B cell (primary cell): Measurements from ENCODE around the gene DNAJC3. TPM values are rescaled to one million over a fixed set of nuclear protein-coding genes. Genes with fewer than 3 reads are reported as not detected.
"Not testable (repeated sequence)": the region's sequence is repeated elsewhere in the genome, so short reads cannot be mapped to it uniquely, and the experiment has no call there.

Experiments used
- ATAC-seq: fragments of 200-7000 bp; cut with Tn5 transposase; one replicate; pipeline ENCODE4 v1.10.0; 2021; ENCODE audit warnings: low read depth, mild to moderate bottlenecking, moderate number of reproducible peaks, moderate library complexity
- CTCF ChIA-PET: fragments of 350-600 bp; sonication (Branson Sonifier 250); formaldehyde crosslinking; loops from one replicate; lab custom pipeline; 2021; ENCODE audit warnings: antibody characterized with exemption, inconsistent platforms; lab: Charles Lee
- POLR2A ChIA-PET: fragments of 350-600 bp; sonication (Branson Sonifier 250); formaldehyde crosslinking; loops from one replicate; lab custom pipeline; 2021; ENCODE audit warnings: antibody characterized with exemption; lab: Charles Lee
- DNase-seq: peaks from one replicate; pipeline ENCODE4 v3.0.0; 2013
- H2AFZ ChIP-seq: 2 replicates; pipeline ENCODE4 v1.6.1; 2012; ENCODE audit warnings: mild to moderate bottlenecking, low read depth, low read length; ENCODE audit not compliant: insufficient read depth, poor library complexity, severe bottlenecking
- H3K27ac ChIP-seq, 2 donors: 1 replicate in 1 of 2; 2 replicates in 1 of 2; pipeline ENCODE4 v1.5.1; 2012 to 2013; ENCODE audit warnings: low read length in 2 of 2, mild to moderate bottlenecking in 2 of 2, moderate library complexity in 1 of 2
- H3K27me3 ChIP-seq, 4 experiments: fragments of 200-600 bp in 1 of 4; sonication (generic) in 1 of 4; replicated peaks in 1 of 4; 1 replicate in 2 of 4; 2 replicates in 2 of 4; pipeline versions ENCODE4 v1.6.1 to v1.7.0; 2013 to 2016; ENCODE audit warnings: low read length in 3 of 4, mild to moderate bottlenecking in 2 of 4, mixed read lengths in 1 of 4, moderate library complexity in 1 of 4; ENCODE audit not compliant: insufficient read depth in 4 of 4, control insufficient read depth in 3 of 4; ENCODE audit errors: control extremely low read depth in 1 of 4
- H3K36me3 ChIP-seq, 2 experiments: replicated peaks in 1 of 2; 1 replicate in 1 of 2; 2 replicates in 1 of 2; pipeline versions ENCODE4 v1.6.1 to v1.7.1; 2013; ENCODE audit warnings: low read length in 1 of 2; ENCODE audit not compliant: insufficient read depth in 2 of 2, control insufficient read depth in 1 of 2; ENCODE audit errors: control extremely low read depth in 1 of 2, extremely low read depth in 1 of 2
- H3K4me1 ChIP-seq, 2 donors: fragments of 200-600 bp in 1 of 2; sonication (generic) in 1 of 2; 1 replicate in 1 of 2; 2 replicates in 1 of 2; pipeline versions ENCODE4 v1.5.1 to v1.6.1; 2013 to 2017; ENCODE audit warnings: low read length in 2 of 2; ENCODE audit not compliant: control insufficient read depth in 2 of 2, insufficient read depth in 2 of 2
- H3K4me2 ChIP-seq: replicated peaks from 2 replicates; pipeline ENCODE3; 2012; ENCODE audit warnings: mild to moderate bottlenecking, low read depth, low read length; ENCODE audit not compliant: poor library complexity, severe bottlenecking
- H3K4me3 ChIP-seq, 5 experiments: fragments of 200-600 bp in 1 of 5; sonication (generic) in 1 of 5; 1 replicate in 3 of 5; 2 replicates in 2 of 5; pipeline versions ENCODE4 v1.5.1 to v1.7.0; 2011 to 2016; ENCODE audit warnings: low read length in 4 of 5, mild to moderate bottlenecking in 4 of 5, low read depth in 2 of 5, control low read depth in 1 of 5, moderate library complexity in 1 of 5; ENCODE audit not compliant: insufficient read depth in 1 of 5; ENCODE audit errors: control extremely low read depth in 1 of 5, extremely low read depth in 1 of 5
- H3K79me2 ChIP-seq: fragments of 200-600 bp; sonication (generic); one replicate; pipeline ENCODE4 v1.6.0; 2016; ENCODE audit warnings: low read length; ENCODE audit not compliant: control insufficient read depth, insufficient read depth
- H3K9ac ChIP-seq: fragments of 200-600 bp; sonication (generic); 2 replicates; pipeline ENCODE4 v1.6.1; 2017; ENCODE audit warnings: mild to moderate bottlenecking, low read length, moderate library complexity
- H3K9me3 ChIP-seq, 3 donors: one replicate each; pipeline versions ENCODE4 v1.6.1 to v1.7.1; 2013; ENCODE audit warnings: low read length in 2 of 3; ENCODE audit not compliant: control insufficient read depth in 2 of 3, insufficient read depth in 1 of 3; ENCODE audit errors: control extremely low read depth in 1 of 3
- H4K20me1 ChIP-seq: 2 replicates; pipeline ENCODE4 v1.6.0; 2012; ENCODE audit warnings: mild to moderate bottlenecking, low read length; ENCODE audit not compliant: insufficient read depth, control insufficient read depth, poor library complexity, severe bottlenecking
- H3K27ac Mint-ChIP-seq: one replicate; pipeline ENCODE4 v1.8.0; 2021; ENCODE audit warnings: mixed read lengths
- H3K27me3 Mint-ChIP-seq: one replicate; pipeline ENCODE4 v1.8.0; 2021; ENCODE audit warnings: mixed read lengths
- H3K4me1 Mint-ChIP-seq: one replicate; pipeline ENCODE4 v1.8.0; 2021; ENCODE audit warnings: mixed read lengths
- H3K4me3 Mint-ChIP-seq: one replicate; pipeline ENCODE4 v1.8.0; 2021; ENCODE audit warnings: mixed read lengths
- H3K9me3 Mint-ChIP-seq: one replicate; pipeline ENCODE4 v1.8.0; 2022; ENCODE audit warnings: mixed read lengths; ENCODE audit not compliant: insufficient read depth
- EZH2 ChIP-seq: IDR thresholded peaks from 2 replicates; pipeline ENCODE4 v1.6.1; 2012; ENCODE audit warnings: borderline replicate concordance, low read depth, mild to moderate bottlenecking, moderate library complexity, low read length; ENCODE audit not compliant: insufficient read depth, poor library complexity, severe bottlenecking
- WGBS: methylation state at CpG from one replicate; pipeline ENCODE4 v1.1.5; 2013; ENCODE audit warnings: missing lambda C conversion rate; ENCODE audit not compliant: insufficient coverage; 5-methylcytosine and 5-hydroxymethylcytosine counted together
- intact Hi-C: fragments of 100-400 bp; cut with micrococcal nuclease; formaldehyde crosslinking; loops from one replicate; pipeline ENCODE4 v1.10.0; 2022
- polyA plus RNA-seq: library from polyadenylated mRNA; depleted of rRNA; stranded (reverse); fragments of >200 nt; gene quantifications from 2 replicates; pipeline ENCODE4 v1.2.3, GENCODE V29; 2012
- total RNA-seq, 2 donors: library from RNA; stranded (reverse); fragments of 120-200 nt in 1 of 2; gene quantifications; 1 replicate in 1 of 2; 2 replicates in 1 of 2; pipeline versions ENCODE4 v1.2.3 to v1.2.4, GENCODE V29; 2013 to 2022
- TF ChIP-seq, protein P1 (sequence below): fragments of 200-600 bp; IDR thresholded peaks from one replicate; pipeline ENCODE4 v1.8.0; 2022; ENCODE audit warnings: antibody characterized with exemption, mild to moderate bottlenecking

DNAJC3 gene
- total and polyA plus RNA-seq, 2 donors (not counting 1 experiment from before 2014, with no cell fraction given), result 2.8 to 12.1 TPM

DNA sequence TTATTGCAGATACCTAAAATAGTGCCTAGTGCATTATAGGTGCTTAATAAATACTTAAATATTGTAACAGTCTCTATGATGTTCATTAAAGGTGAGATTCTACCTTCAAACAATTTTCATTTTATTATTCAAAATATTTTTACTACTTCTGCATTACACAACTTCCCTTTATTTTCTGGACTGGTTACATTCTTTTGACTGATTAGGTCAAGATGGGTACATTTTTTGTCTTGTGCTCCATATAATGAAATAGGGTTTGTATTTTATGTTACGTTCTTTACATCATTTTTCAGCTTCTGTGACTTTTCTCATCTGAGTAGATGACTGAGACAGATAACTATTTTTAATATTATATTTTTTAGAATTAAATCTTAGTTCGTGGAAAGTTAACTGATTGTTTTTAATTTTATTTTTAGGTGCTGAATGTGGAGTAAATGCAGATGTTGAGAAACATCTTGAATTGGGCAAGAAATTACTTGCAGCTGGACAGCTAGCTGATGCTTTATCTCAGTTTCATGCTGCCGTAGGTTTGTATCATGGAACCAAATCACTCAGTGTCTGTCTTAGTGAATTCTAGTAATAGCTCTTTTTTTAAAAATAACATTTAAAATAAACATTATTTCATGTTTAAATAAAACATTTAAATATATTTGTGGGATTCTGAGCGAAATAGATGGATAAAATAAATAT is 32.0 kb downstream of the DNAJC3 start:
- H3K27me3 ChIP-seq, result no peaks in the 10 kb centered on the region
- Mint-ChIP-seq H3K9me3 (no peaks in the 10 kb centered on the region), H3K27ac (no peak overlapping the region), H3K4me3 (no peak overlapping the region), H3K27me3 (no peaks in the 10 kb centered on the region), H3K4me1 (peaks cover 38% of the 10 kb centered on the region)
- intact Hi-C loops, result no loop called here
- peak overlapping the region in 1 of 2 donors; percentile 76 for H3K27ac ChIP-seq
- no peak for DNase-seq
- WGBS, result no CpG with 5 or more reads among the region's 4 CpGs
- no peak overlapping the region for H3K4me3 ChIP-seq
- no peak for TF ChIP-seq EZH2
- TF ChIP-seq, protein P1, sequence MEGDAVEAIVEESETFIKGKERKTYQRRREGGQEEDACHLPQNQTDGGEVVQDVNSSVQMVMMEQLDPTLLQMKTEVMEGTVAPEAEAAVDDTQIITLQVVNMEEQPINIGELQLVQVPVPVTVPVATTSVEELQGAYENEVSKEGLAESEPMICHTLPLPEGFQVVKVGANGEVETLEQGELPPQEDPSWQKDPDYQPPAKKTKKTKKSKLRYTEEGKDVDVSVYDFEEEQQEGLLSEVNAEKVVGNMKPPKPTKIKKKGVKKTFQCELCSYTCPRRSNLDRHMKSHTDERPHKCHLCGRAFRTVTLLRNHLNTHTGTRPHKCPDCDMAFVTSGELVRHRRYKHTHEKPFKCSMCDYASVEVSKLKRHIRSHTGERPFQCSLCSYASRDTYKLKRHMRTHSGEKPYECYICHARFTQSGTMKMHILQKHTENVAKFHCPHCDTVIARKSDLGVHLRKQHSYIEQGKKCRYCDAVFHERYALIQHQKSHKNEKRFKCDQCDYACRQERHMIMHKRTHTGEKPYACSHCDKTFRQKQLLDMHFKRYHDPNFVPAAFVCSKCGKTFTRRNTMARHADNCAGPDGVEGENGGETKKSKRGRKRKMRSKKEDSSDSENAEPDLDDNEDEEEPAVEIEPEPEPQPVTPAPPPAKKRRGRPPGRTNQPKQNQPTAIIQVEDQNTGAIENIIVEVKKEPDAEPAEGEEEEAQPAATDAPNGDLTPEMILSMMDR, result no peak
- POLR2A ChIA-PET, result no interaction called here
- peaks cover 19% of the 10 kb centered on the region for H4K20me1 ChIP-seq
- ATAC-seq, result no peak
- H3K9ac ChIP-seq, result peak overlapping the region; percentile 7
- CTCF ChIA-PET, result interaction anchor here (0.5 to 0.8 kb wide), 3 partner anchors 112 to 1524 kb away, joined by 3 read pairs; no protein-coding TSS in a partner anchor
- peaks cover 29% of the 10 kb centered on the region for H3K79me2 ChIP-seq
- H3K36me3 ChIP-seq, result peaks cover 6 to 20% of the 10 kb centered on the region in 2 experiments
- H2AFZ ChIP-seq, result no peak overlapping the region
- H3K9me3 ChIP-seq, result no peaks in the 10 kb centered on the region
- H3K4me1 ChIP-seq, result peaks cover 29% of the 10 kb centered on the region in 2 donors
- peak overlapping the region; percentile 34 for H3K4me2 ChIP-seq

DNA sequence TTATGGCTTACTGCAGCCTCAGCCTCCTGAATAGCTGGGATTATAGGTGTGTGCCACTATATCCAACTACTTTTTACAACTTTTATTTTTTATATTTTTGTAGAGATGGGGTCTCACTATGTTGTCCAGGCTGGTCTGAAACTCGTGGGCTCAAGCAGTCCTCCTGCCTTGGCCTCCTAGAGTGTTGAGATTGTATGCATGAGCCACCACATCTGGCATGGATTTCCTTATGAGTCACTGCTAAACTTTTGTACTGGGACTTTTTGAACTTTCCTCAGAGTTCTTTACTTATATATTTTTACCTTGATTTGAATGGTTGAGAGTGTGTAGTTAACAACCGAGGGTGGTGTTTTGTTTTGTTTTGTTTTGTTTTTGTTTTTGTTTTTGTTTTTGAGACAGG is 33.4 kb downstream of the DNAJC3 start:
- intact Hi-C loops, result no loop called here
- ATAC-seq (no peak), DNase-seq (no peak)
- POLR2A ChIA-PET, result no interaction called here
- WGBS, result 92% methylated on average over 2 of the region's 2 CpGs
- peak overlapping the region in 1 of 2 donors; percentile 26 for H3K27ac ChIP-seq
- peaks cover 19% of the 10 kb centered on the region for H4K20me1 ChIP-seq
- peaks cover 23% of the 10 kb centered on the region for H3K79me2 ChIP-seq
- H3K9me3 Mint-ChIP-seq, result no peaks in the 10 kb centered on the region
- peaks cover 33% of the 10 kb centered on the region for H3K4me1 Mint-ChIP-seq
- H2AFZ ChIP-seq, result no peak overlapping the region
- H3K4me3 Mint-ChIP-seq, result no peak overlapping the region
- no peak overlapping the region for H3K27ac Mint-ChIP-seq
- H3K4me3 ChIP-seq, result no peak overlapping the region
- peaks cover 6 to 20% of the 10 kb centered on the region in 2 experiments for H3K36me3 ChIP-seq
- no peaks in the 10 kb centered on the region for H3K9me3 ChIP-seq
- no peak overlapping the region for H3K9ac ChIP-seq
- CTCF ChIA-PET, result no interaction called here
- peaks cover 29% of the 10 kb centered on the region in 2 donors for H3K4me1 ChIP-seq
- H3K4me2 ChIP-seq, result no peak overlapping the region
- no peaks in the 10 kb centered on the region for H3K27me3 Mint-ChIP-seq
- no peaks in the 10 kb centered on the region for H3K27me3 ChIP-seq
- no peak for TF ChIP-seq EZH2
- TF ChIP-seq, protein P1, result no peak

DNA sequence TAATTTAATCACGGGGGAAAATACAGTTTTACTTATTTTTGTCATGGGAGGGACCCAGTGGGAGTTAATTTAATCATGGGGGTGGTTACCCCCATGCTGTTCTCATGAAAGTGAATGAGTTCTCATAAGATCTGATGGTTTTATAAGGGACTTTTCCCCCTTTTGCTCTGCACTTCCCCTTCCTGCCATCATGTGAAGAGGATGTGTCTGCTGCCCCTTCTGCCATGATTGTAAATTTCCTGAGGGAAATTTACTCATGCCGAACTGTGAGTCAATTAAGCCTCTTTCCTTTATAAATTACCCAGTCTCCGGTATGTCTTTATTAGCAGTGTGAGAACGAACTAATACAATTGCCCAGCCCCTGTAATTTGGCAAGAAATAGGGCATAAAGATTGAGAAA is 35.9 kb downstream of the DNAJC3 start:
- POLR2A ChIA-PET, H3K27me3 Mint-ChIP-seq, DNase-seq, H3K4me3 Mint-ChIP-seq, H3K9ac ChIP-seq, H3K4me2 ChIP-seq, H3K9me3 ChIP-seq, H3K27ac Mint-ChIP-seq, CTCF ChIA-PET, H3K4me3 ChIP-seq, ATAC-seq, H2AFZ ChIP-seq, H3K27ac ChIP-seq, H3K27me3 ChIP-seq, intact Hi-C loops, H3K4me1 ChIP-seq, H3K9me3 Mint-ChIP-seq: not testable (repeated sequence)
- Histone ChIP-seq H4K20me1 (peaks cover 15% of the 10 kb centered on the region), H3K36me3 (peaks cover 6 to 20% of the 10 kb centered on the region in 2 experiments), H3K79me2 (peaks cover 39% of the 10 kb centered on the region)
- WGBS, result no CpG with 5 or more reads among the region's 4 CpGs
- H3K4me1 Mint-ChIP-seq, result peaks cover 12% of the 10 kb centered on the region
